Thyroid gland (tissue), 4 donors: ENCODE data around the gene CLIP4. TPM values are rescaled to one million over a fixed set of nuclear protein-coding genes. Genes with fewer than 3 reads are reported as not detected.

Experiments
- DNase-seq, 2 donors: peaks; one replicate each; pipeline ENCODE4 v3.0.0-alpha.2; 2019
- H3K27ac ChIP-seq, 3 donors: fragments of 200-600 bp; sonication (generic); 1 replicate in 2 of 3; 2 replicates in 1 of 3; pipeline ENCODE4 v1.5.1; 2016 to 2019; ENCODE audit warnings: mild to moderate bottlenecking in 1 of 3, moderate library complexity in 1 of 3
- H3K27me3 ChIP-seq: fragments of 200-600 bp; sonication (generic); one replicate; pipeline ENCODE4 v1.5.1; 2019
- H3K36me3 ChIP-seq, 2 donors: fragments of 200-600 bp; sonication (generic); one replicate each; pipeline ENCODE4 v1.5.1; 2016 to 2019
- H3K4me1 ChIP-seq, 2 donors: fragments of 200-600 bp; sonication (generic); one replicate each; pipeline ENCODE4 v1.5.1; 2017 to 2019
- H3K4me3 ChIP-seq, 3 donors: fragments of 200-600 bp; sonication (generic); replicated peaks in 1 of 3; 1 replicate in 2 of 3; 2 replicates in 1 of 3; pipeline ENCODE4 v1.5.1; 2016; ENCODE audit warnings: mild to moderate bottlenecking in 1 of 3
- H3K9me3 ChIP-seq: fragments of 200-600 bp; sonication (generic); one replicate; pipeline ENCODE4 v1.5.1; 2017
- POLR2A ChIP-seq, 2 donors: fragments of 450-650 bp; IDR thresholded peaks; one replicate each; pipeline ENCODE4 v1.6.1; 2017; ENCODE audit warnings: antibody characterized with exemption in 2 of 2, mild to moderate bottlenecking in 2 of 2, moderate library complexity in 1 of 2
- WGBS, 2 donors: methylation state at CpG; one replicate each; pipeline ENCODE4 v1.1.5; 2017; 5-methylcytosine and 5-hydroxymethylcytosine counted together
- intact Hi-C: fragments of 100-400 bp; cut with DNase I; formaldehyde crosslinking; loops from one replicate; pipeline ENCODE4 v1.15.1; 2023
- total RNA-seq, 4 donors: library from RNA; depleted of rRNA; stranded (reverse); fragments of >200 nt; gene quantifications; one replicate each; pipeline ENCODE4 v1.2.3, GENCODE V29; 2016
- TF ChIP-seq, protein P1 (sequence below), 6 experiments: fragments of 200-600 bp in 3 of 6; fragments of 450-650 bp in 3 of 6; sonication (generic) in 3 of 6; IDR thresholded peaks; one replicate each; pipeline ENCODE4 v1.5.1; 2016 to 2019; ENCODE audit warnings: antibody characterized with exemption in 6 of 6, mild to moderate bottlenecking in 2 of 6, inconsistent platforms in 1 of 6, moderate library complexity in 1 of 6

CLIP4 gene
- total RNA-seq, 4 donors from 2014 or later: 148 to 398 (median 222) TPM

DNA sequence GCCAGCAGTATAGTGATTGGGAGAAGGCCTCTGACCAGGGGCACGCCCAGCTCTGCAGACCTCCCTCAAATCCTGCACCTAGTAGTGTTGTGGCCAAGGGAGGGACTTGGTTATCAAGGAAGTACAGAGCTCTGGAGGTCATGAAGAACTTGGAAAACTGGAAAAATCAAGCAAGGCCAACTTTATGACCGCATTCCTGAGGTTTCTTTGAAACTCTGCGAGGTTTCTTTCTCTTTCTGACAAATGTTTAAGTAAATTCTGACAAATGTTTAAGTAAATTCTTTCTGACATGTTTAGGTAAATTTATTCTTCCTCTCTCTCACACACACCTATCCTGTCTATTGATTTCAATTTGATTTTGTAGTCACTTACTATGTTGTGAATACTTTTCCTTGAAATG lies 31.0 kb downstream of the CLIP4 start:
- no peak for DNase-seq
- no peaks in the 10 kb centered on the region for H3K27me3 ChIP-seq
- no peak overlapping the region for H3K4me3 ChIP-seq
- H3K9me3 ChIP-seq: no peaks in the 10 kb centered on the region
- WGBS, 2 donors: 87 to 96% methylated on average over 3 of the region's 3 CpGs
- TF ChIP-seq, protein P1, sequence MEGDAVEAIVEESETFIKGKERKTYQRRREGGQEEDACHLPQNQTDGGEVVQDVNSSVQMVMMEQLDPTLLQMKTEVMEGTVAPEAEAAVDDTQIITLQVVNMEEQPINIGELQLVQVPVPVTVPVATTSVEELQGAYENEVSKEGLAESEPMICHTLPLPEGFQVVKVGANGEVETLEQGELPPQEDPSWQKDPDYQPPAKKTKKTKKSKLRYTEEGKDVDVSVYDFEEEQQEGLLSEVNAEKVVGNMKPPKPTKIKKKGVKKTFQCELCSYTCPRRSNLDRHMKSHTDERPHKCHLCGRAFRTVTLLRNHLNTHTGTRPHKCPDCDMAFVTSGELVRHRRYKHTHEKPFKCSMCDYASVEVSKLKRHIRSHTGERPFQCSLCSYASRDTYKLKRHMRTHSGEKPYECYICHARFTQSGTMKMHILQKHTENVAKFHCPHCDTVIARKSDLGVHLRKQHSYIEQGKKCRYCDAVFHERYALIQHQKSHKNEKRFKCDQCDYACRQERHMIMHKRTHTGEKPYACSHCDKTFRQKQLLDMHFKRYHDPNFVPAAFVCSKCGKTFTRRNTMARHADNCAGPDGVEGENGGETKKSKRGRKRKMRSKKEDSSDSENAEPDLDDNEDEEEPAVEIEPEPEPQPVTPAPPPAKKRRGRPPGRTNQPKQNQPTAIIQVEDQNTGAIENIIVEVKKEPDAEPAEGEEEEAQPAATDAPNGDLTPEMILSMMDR (IDR thresholded peaks at IDR 0.05): no peak
- TF ChIP-seq POLR2A (IDR thresholded peaks at IDR 0.05): no peak
- intact Hi-C loops: no loop called here
- H3K36me3 ChIP-seq: peaks cover 15 to 20% of the 10 kb centered on the region in 2 donors
- H3K4me1 ChIP-seq: no peaks in the 10 kb centered on the region
- no peak overlapping the region for H3K27ac ChIP-seq

DNA sequence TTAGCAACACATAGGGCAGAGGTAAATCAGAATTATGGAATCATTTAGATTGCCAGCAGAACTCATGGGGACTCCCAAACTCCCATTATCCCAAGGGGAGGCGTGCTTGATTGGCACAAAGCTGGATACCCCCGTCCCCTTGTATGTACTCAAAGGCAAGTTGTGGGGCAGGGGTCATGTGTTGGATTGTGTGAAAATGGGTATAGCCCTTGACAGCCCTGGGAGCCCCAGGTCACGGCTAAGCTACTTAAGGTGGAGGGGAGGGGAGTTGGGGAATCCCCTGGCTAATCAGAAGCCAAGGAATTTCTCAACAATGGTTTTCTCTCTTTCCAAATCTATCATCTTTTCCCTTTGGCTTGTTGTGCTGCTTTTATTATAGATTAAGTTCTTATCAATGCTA lies 32.7 kb downstream of the CLIP4 start:
- WGBS, 2 donors: 72 to 81% methylated on average over 3 of the region's 3 CpGs
- Histone ChIP-seq H3K4me1 (no peaks in the 10 kb centered on the region), H3K9me3 (no peaks in the 10 kb centered on the region), H3K36me3 (peaks cover 19 to 20% of the 10 kb centered on the region in 2 donors), H3K27me3 (no peaks in the 10 kb centered on the region), H3K4me3 (no peak overlapping the region), H3K27ac (no peak overlapping the region)
- no peak for TF ChIP-seq POLR2A (IDR thresholded peaks at IDR 0.05)
- TF ChIP-seq, protein P1 (IDR thresholded peaks at IDR 0.05): no peak
- intact Hi-C loops: no loop called here
- DNase-seq: no peak

DNA sequence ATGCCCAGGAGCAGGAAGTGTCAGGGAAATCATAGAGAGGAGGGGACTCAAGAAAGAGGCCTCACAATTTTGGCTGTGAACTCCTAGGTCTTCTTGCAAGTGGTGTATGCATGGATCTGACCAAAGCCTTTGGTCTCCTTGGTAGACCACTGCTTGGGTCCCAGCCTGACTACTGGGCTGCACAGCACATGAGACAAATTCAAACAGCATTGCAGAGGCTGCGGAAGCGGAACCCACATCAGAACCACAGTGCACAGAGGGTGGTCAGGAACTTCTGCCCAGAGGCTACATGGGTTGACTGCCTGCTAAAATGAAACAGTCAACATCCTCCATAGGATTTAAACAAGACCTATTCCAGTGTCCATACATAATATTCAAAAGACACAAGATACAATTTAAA lies 39.4 kb downstream of the CLIP4 start:
- Histone ChIP-seq H3K4me3 (no peak overlapping the region), H3K4me1 (peaks cover 5 to 7% of the 10 kb centered on the region in 2 donors), H3K36me3 (peaks cover 31 to 35% of the 10 kb centered on the region in 2 donors), H3K27ac (no peak overlapping the region), H3K9me3 (no peaks in the 10 kb centered on the region), H3K27me3 (no peaks in the 10 kb centered on the region)
- intact Hi-C loops: no loop called here
- WGBS, 2 donors: 95 to 100% methylated on average over 2 of the region's 2 CpGs
- no peak for DNase-seq
- no peak for TF ChIP-seq POLR2A (IDR thresholded peaks at IDR 0.05)
- TF ChIP-seq, protein P1 (IDR thresholded peaks at IDR 0.05): no peak

DNA sequence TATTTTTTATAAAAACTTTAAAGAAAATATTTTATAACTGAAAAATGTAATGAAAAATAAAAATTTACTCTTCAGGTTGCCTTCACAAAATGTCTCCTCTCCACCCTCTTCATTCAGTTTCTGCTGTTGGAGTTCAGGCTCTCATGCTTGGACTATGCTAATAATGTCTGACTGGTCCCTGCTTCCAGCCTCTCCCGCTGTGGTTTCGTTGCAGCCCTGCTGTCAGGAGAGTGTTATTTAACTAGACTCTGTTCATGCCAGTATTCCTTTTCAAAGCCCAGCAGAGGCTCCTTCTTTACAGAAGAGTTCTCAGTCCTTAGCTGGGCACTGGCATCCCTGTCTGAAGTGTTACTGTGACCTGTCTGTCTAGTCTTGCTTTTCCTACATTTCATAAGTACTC lies 40.4 kb downstream of the CLIP4 start:
- H3K4me1 ChIP-seq: peaks cover 8 to 10% of the 10 kb centered on the region in 2 donors
- 59 to 68% methylated on average over 2 of the region's 2 CpGs for WGBS, 2 donors
- peaks cover 31 to 42% of the 10 kb centered on the region in 2 donors for H3K36me3 ChIP-seq
- H3K4me3 ChIP-seq: no peak overlapping the region
- DNase-seq: peak; percentile 5 to 7
- TF ChIP-seq, protein P1 (IDR thresholded peaks at IDR 0.05): no peak
- TF ChIP-seq POLR2A (IDR thresholded peaks at IDR 0.05): no peak
- H3K9me3 ChIP-seq: no peaks in the 10 kb centered on the region
- intact Hi-C loops: no loop called here
- no peak overlapping the region for H3K27ac ChIP-seq
- no peaks in the 10 kb centered on the region for H3K27me3 ChIP-seq

DNA sequence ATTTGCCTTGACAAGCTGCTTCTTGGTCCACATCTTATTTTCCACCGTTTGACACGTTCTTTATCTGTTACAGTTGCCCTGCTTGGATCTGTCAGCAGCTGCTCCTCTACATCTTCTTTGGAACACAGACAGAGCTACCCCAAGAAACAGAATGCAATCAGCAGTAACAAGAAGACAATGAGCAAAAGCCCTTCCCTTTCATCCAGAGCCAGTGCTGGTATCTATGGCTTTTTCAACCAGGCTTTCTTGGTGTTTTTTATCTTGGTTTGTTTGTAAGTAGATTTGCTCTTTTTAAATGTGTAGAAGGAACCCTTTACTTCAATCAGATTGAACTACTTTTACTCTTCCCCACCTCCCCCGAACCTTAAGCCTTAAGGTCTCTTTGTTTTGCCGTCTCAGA lies 41.9 kb downstream of the CLIP4 start:
- H3K4me3 ChIP-seq: no peak overlapping the region
- TF ChIP-seq POLR2A (IDR thresholded peaks at IDR 0.05): no peak
- peaks cover 40 to 53% of the 10 kb centered on the region in 2 donors for H3K36me3 ChIP-seq
- 77 to 79% methylated on average over 4 of the region's 4 CpGs for WGBS, 2 donors
- intact Hi-C loops: no loop called here
- H3K27ac ChIP-seq: no peak overlapping the region
- no peaks in the 10 kb centered on the region for H3K27me3 ChIP-seq
- H3K4me1 ChIP-seq: peaks cover 8 to 10% of the 10 kb centered on the region in 2 donors
- no peaks in the 10 kb centered on the region for H3K9me3 ChIP-seq
- no peak for DNase-seq

DNA sequence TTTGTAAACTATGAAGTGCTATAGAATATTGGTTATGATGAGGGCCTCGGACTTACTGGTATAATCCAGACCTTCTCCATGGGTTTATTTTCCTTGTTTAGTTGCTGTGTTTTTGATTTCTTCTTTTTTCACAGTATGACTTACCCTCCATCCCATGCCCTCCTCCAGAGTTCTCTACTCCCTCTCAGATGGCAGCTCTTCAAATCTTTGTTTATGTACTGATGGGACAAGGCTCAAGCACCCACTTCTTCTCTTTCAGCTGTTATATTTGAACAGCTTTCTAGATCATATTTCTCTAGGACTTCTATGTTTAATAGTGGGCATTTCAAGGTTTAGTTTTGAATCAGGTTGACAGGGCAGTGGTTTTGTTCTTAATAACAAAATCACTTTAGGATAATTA lies 43.9 kb downstream of the CLIP4 start:
- Histone ChIP-seq H3K27me3 (no peaks in the 10 kb centered on the region), H3K9me3 (no peaks in the 10 kb centered on the region), H3K4me1 (peaks cover 8 to 10% of the 10 kb centered on the region in 2 donors), H3K27ac (peak overlapping the region; percentile 31 to 63 (median 49)), H3K4me3 (no peak overlapping the region), H3K36me3 (peaks cover 30 to 40% of the 10 kb centered on the region in 2 donors)
- 27 to 33% methylated on average over 1 of the region's 1 CpG for WGBS, 2 donors
- intact Hi-C loops: no loop called here
- DNase-seq: peak; percentile 7 to 10
- TF ChIP-seq, protein P1 (IDR thresholded peaks at IDR 0.05): no peak
- TF ChIP-seq POLR2A (IDR thresholded peaks at IDR 0.05): no peak
